Endothelial cell of umbilical vein (primary cell): ENCODE results near the gene DCLRE1B. TPM values are rescaled to one million over a fixed set of nuclear protein-coding genes. Genes with fewer than 3 reads are reported as not detected.

Source experiments
- BruUV-seq: library from RNA; stranded (reverse); fragments of 400-500 nt; replicated peaks from 2 replicates; lab custom pipeline; 2021; lab: Mats Ljungman, UMichigan
- CTCF ChIA-PET: fragments of 300-600, 350-600 bp; sonication (Branson Sonifier 250); formaldehyde crosslinking; loops from one replicate; lab custom pipeline; 2021; ENCODE audit warnings: antibody characterized with exemption, inconsistent platforms; lab: Charles Lee
- POLR2A ChIA-PET: fragments of 300-600, 350-600 bp; sonication (Branson Sonifier 250); formaldehyde crosslinking; loops from one replicate; lab custom pipeline; 2021; ENCODE audit warnings: antibody characterized with exemption, inconsistent platforms; lab: Charles Lee
- DNase-seq: peaks from one replicate; pipeline ENCODE4 v3.0.0-alpha.2; 2011; ENCODE audit warnings: low read depth, low spot score
- FAIRE-seq: peaks from 2 replicates; lab custom pipeline; 2011; peaks lifted over from hg19 to GRCh38; lab: Jason Lieb, UNC
- H2AFZ ChIP-seq: 2 replicates; pipeline ENCODE4 v1.6.0; 2012; ENCODE audit warnings: low read depth, low read length, control low read depth, inconsistent platforms
- H3K27ac ChIP-seq: 2 replicates; pipeline ENCODE4 v1.5.1; 2011; ENCODE audit warnings: low read depth, mild to moderate bottlenecking, control low read depth, low read length, moderate library complexity; ENCODE audit not compliant: insufficient read depth
- H3K27me3 ChIP-seq, 2 experiments: 2 replicates each; pipeline versions ENCODE4 v1.6.0 to v1.6.1; 2011; ENCODE audit warnings: low read length in 2 of 2, mixed read lengths in 1 of 2; ENCODE audit not compliant: control insufficient read depth in 2 of 2, insufficient read depth in 2 of 2
- H3K36me3 ChIP-seq, 2 experiments: 2 replicates in 1 of 2; 3 replicates in 1 of 2; pipeline ENCODE4 v1.5.1; 2011; ENCODE audit warnings: low read length in 2 of 2, mild to moderate bottlenecking in 1 of 2, moderate library complexity in 1 of 2; ENCODE audit not compliant: control insufficient read depth in 2 of 2, insufficient read depth in 2 of 2; ENCODE audit errors: extremely low read depth in 1 of 2
- H3K4me1 ChIP-seq: 3 replicates; pipeline ENCODE4 v1.5.1; 2011; ENCODE audit warnings: mild to moderate bottlenecking, low read length; ENCODE audit not compliant: control insufficient read depth, insufficient read depth; ENCODE audit errors: extremely low read depth
- H3K4me2 ChIP-seq: 2 replicates; pipeline ENCODE4 v1.6.1; 2011; ENCODE audit warnings: low read length, control low read depth, mixed read lengths; ENCODE audit not compliant: insufficient read depth
- H3K4me3 ChIP-seq, 3 experiments: fragments of 200-600 bp in 1 of 3; sonication (generic), shearing (Covaris generic) in 1 of 3; replicated peaks in 1 of 3; 2 replicates each; pipeline ENCODE4 v1.5.1; 2011 to 2016; ENCODE audit warnings: control low read depth in 3 of 3, low read length in 3 of 3, mild to moderate bottlenecking in 2 of 3, inconsistent platforms in 1 of 3, low read depth in 1 of 3, moderate library complexity in 1 of 3; ENCODE audit not compliant: insufficient read depth in 1 of 3
- H3K79me2 ChIP-seq: 2 replicates; pipeline ENCODE4 v1.6.0; 2012; ENCODE audit warnings: low read length, inconsistent platforms; ENCODE audit not compliant: control insufficient read depth, insufficient read depth
- H3K9ac ChIP-seq: replicated peaks from 2 replicates; pipeline ENCODE3; 2011; ENCODE audit warnings: low read length, control low read depth; ENCODE audit not compliant: insufficient read depth; ENCODE audit errors: extremely low read depth
- H3K9me1 ChIP-seq: replicated peaks from 3 replicates; pipeline ENCODE4 v1.6.0; 2011; ENCODE audit warnings: mild to moderate bottlenecking, low read length; ENCODE audit not compliant: control insufficient read depth, insufficient read depth; ENCODE audit errors: extremely low read depth
- H3K9me3 ChIP-seq: replicated peaks from 2 replicates; pipeline ENCODE4 v1.5.1; 2012; ENCODE audit warnings: low read length, inconsistent platforms; ENCODE audit not compliant: control insufficient read depth, insufficient read depth
- H4K20me1 ChIP-seq: replicated peaks from 2 replicates; pipeline ENCODE3; 2011; ENCODE audit warnings: mild to moderate bottlenecking, low read length; ENCODE audit not compliant: control insufficient read depth, insufficient read depth; ENCODE audit errors: extremely low read depth
- CTCF ChIP-seq, 2 donors: IDR thresholded peaks; 1 replicate in 1 of 2; 2 replicates in 1 of 2; pipeline ENCODE4 v1.5.1; 2011; ENCODE audit warnings: low read length in 2 of 2, mild to moderate bottlenecking in 2 of 2, moderate library complexity in 2 of 2, control low read depth in 1 of 2, inconsistent platforms in 1 of 2, low read depth in 1 of 2; ENCODE audit not compliant: insufficient read depth in 1 of 2; ENCODE audit errors: extremely low read depth in 1 of 2
- EZH2 ChIP-seq: IDR thresholded peaks from 2 replicates; pipeline ENCODE4 v1.6.1; 2012; ENCODE audit warnings: borderline replicate concordance, low read depth, mild to moderate bottlenecking, moderate library complexity, low read length, inconsistent platforms; ENCODE audit not compliant: severe bottlenecking
- FOS ChIP-seq: IDR thresholded peaks from 2 replicates; pipeline ENCODE4 v1.6.1; 2011; ENCODE audit warnings: mild to moderate bottlenecking, low read length, moderate library complexity, borderline replicate concordance; ENCODE audit not compliant: insufficient read depth
- GATA2 ChIP-seq: IDR thresholded peaks from 2 replicates; pipeline ENCODE4 v1.7.0; 2011; ENCODE audit warnings: low read depth, mild to moderate bottlenecking, moderate library complexity, mixed read lengths, low read length; ENCODE audit not compliant: insufficient read length, insufficient read depth
- JUN ChIP-seq: IDR thresholded peaks from 2 replicates; pipeline ENCODE4 v1.6.1; 2011; ENCODE audit warnings: borderline replicate concordance, low read depth; ENCODE audit not compliant: insufficient read length, insufficient read depth
- MYC ChIP-seq: IDR thresholded peaks from one replicate; pipeline ENCODE4 v1.6.1; 2011; ENCODE audit warnings: mild to moderate bottlenecking, low read depth, low read length
- POLR2A ChIP-seq: IDR thresholded peaks from 2 replicates; pipeline ENCODE4 v1.6.1; 2012; ENCODE audit warnings: low read depth, mild to moderate bottlenecking, control low read depth, low read length
- POLR2AphosphoS5 ChIP-seq: IDR thresholded peaks from 2 replicates; pipeline ENCODE4 v1.6.1; 2012; ENCODE audit warnings: low read depth, mild to moderate bottlenecking, control low read depth, low read length, moderate library complexity; ENCODE audit not compliant: insufficient read depth
- dilution Hi-C: fragments of 300-500 bp; cut with MboI; formaldehyde crosslinking; loops from one replicate; pipeline ENCODE4 v1.15.0; 2019; ENCODE audit warnings: low sequenced_read_pairs; ENCODE audit not compliant: extremely low pct_ligation_motif_present
- intact Hi-C: fragments of 100-400 bp; cut with micrococcal nuclease; formaldehyde crosslinking; loops from one replicate; pipeline ENCODE4 v1.10.0; 2022
- polyA plus RNA-seq, 4 experiments: library from polyadenylated mRNA; depleted of rRNA in 3 of 4; stranded (reverse) in 3 of 4; unstranded in 1 of 4; fragments of >200 nt; gene quantifications; 2 replicates each; pipeline versions ENCODE4 v1.2.1 to v1.2.3, GENCODE V29; 2011 to 2012; ENCODE audit warnings: missing spikeins in 1 of 4
- total RNA-seq: library from RNA; stranded (reverse); gene quantifications from 2 replicates; pipeline ENCODE4 v1.2.3, GENCODE V29; 2021
- TF ChIP-seq, protein P1 (sequence below): IDR thresholded peaks from 2 replicates; pipeline ENCODE4 v1.6.1; 2011; ENCODE audit not compliant: insufficient read depth, insufficient read length

The DCLRE1B gene
- total and polyA plus RNA-seq, 2 donors (not counting 3 experiments of a cell fraction or from before 2014, with no cell fraction given) = 5.6 to 10.7 TPM

GRCh38 chr1:113937146-113937545, 32.0 kb downstream of the DCLRE1B start:
- Histone ChIP-seq H4K20me1 (no peaks in the 10 kb centered on the region), H3K79me2 (peaks cover 89% of the 10 kb centered on the region), H3K9ac (no peak overlapping the region), H3K4me3 (no peak overlapping the region), H3K4me2 (peak overlapping the region; percentile 64), H3K9me3 (no peaks in the 10 kb centered on the region), H3K4me1 (peaks cover 19% of the 10 kb centered on the region), H3K27ac (peak overlapping the region; percentile 44), H3K9me1 (no peaks in the 10 kb centered on the region), H2AFZ (no peak overlapping the region), H3K36me3 (peaks cover 3 to 10% of the 10 kb centered on the region in 2 experiments), H3K27me3 (no peaks in the 10 kb centered on the region)
- FAIRE-seq (no peak), DNase-seq (peak; percentile 58)
- no TSS peak for BruUV-seq
- TF ChIP-seq POLR2AphosphoS5 (peak; percentile 36), MYC (no peak), GATA2 (peak; percentile 28), POLR2A (no peak), JUN (peak; percentile 43), FOS (peak; percentile 85)
- CTCF ChIA-PET = no interaction called here
- dilution Hi-C loops (no loop called here), intact Hi-C loops (no loop called here)
- POLR2A ChIA-PET = no interaction called here

GRCh38 chr1:113938192-113938591, 33.1 kb downstream of the DCLRE1B start:
- peaks cover 88% of the 10 kb centered on the region for H3K79me2 ChIP-seq
- H3K9me3 ChIP-seq = no peaks in the 10 kb centered on the region
- H3K36me3 ChIP-seq = peaks cover 3 to 10% of the 10 kb centered on the region in 2 experiments
- ChIA-PET POLR2A (no interaction called here), CTCF (no interaction called here)
- dilution Hi-C loops (no loop called here), intact Hi-C loops (no loop called here)
- no peak overlapping the region for H2AFZ ChIP-seq
- H3K9ac ChIP-seq = no peak overlapping the region
- H3K27me3 ChIP-seq = no peaks in the 10 kb centered on the region
- no peak overlapping the region for H3K4me3 ChIP-seq
- DNase-seq = no peak
- no peaks in the 10 kb centered on the region for H3K9me1 ChIP-seq
- peaks cover 16% of the 10 kb centered on the region for H3K4me1 ChIP-seq
- H3K4me2 ChIP-seq = no peak overlapping the region
- no peak for TF ChIP-seq FOS
- TF ChIP-seq MYC = no peak
- no peak for TF ChIP-seq JUN
- no peak for TF ChIP-seq POLR2AphosphoS5
- TF ChIP-seq EZH2 = no peak
- TF ChIP-seq CTCF (IDR thresholded peaks at IDR 0.05; ENCODE audit: extremely low read depth in 1 of 2, insufficient read depth in 1 of 2, low read depth in 1 of 2, low read length in 2 of 2) = no peak
- TF ChIP-seq POLR2A = no peak
- no peak for TF ChIP-seq GATA2
- TF ChIP-seq, protein P1, sequence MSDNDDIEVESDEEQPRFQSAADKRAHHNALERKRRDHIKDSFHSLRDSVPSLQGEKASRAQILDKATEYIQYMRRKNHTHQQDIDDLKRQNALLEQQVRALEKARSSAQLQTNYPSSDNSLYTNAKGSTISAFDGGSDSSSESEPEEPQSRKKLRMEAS = no peak
- H3K27ac ChIP-seq = no peak overlapping the region
- no TSS peak for BruUV-seq
- no peak for FAIRE-seq
- H4K20me1 ChIP-seq = no peaks in the 10 kb centered on the region
